Panc1 (cell line): Measurements from ENCODE around the gene MRPL51.

ENCODE experiments used
- POLR2AphosphoS5 ChIP-seq: IDR thresholded peaks from 2 replicates; pipeline ENCODE4 v1.6.1; 2012; ENCODE audit warnings: mild to moderate bottlenecking, low read depth, low read length, moderate library complexity
- TF ChIP-seq, protein P1 (sequence below): fragments of 450-650 bp; IDR thresholded peaks from 2 replicates; pipeline ENCODE4 v1.5.1; 2017; ENCODE audit warnings: mild to moderate bottlenecking
- TF ChIP-seq, protein P2 (sequence below), 2 experiments: IDR thresholded peaks; 2 replicates each; pipeline ENCODE4 v1.6.1; 2011 to 2012; ENCODE audit warnings: low read depth in 2 of 2, control low read depth in 1 of 2, low read length in 1 of 2, mild to moderate bottlenecking in 1 of 2, moderate library complexity in 1 of 2; ENCODE audit not compliant: insufficient read depth in 1 of 2

DNA sequence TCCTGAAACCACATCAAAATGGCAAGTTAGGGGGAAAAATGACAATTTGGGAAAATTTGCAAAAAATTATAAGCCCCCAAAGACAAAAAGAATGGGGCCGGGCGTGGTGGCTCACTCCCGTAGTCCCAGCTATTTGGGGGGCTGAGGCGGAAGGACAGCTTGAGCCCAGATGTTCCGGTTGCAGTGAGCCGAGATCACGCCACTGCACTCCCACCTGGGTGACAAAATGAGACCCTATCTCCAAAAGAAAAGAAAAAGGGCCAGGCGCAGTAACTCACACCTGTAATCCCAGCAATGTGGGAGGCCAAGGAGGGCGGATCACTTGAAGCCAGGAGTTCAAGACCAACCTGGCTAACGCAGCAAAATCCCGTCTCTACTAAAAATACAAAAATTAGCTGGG lies 20.6 kb downstream of the MRPL51 start:
- no peak for TF ChIP-seq POLR2AphosphoS5
- TF ChIP-seq, protein P1, sequence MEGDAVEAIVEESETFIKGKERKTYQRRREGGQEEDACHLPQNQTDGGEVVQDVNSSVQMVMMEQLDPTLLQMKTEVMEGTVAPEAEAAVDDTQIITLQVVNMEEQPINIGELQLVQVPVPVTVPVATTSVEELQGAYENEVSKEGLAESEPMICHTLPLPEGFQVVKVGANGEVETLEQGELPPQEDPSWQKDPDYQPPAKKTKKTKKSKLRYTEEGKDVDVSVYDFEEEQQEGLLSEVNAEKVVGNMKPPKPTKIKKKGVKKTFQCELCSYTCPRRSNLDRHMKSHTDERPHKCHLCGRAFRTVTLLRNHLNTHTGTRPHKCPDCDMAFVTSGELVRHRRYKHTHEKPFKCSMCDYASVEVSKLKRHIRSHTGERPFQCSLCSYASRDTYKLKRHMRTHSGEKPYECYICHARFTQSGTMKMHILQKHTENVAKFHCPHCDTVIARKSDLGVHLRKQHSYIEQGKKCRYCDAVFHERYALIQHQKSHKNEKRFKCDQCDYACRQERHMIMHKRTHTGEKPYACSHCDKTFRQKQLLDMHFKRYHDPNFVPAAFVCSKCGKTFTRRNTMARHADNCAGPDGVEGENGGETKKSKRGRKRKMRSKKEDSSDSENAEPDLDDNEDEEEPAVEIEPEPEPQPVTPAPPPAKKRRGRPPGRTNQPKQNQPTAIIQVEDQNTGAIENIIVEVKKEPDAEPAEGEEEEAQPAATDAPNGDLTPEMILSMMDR, result no peak
- TF ChIP-seq, protein P2, sequence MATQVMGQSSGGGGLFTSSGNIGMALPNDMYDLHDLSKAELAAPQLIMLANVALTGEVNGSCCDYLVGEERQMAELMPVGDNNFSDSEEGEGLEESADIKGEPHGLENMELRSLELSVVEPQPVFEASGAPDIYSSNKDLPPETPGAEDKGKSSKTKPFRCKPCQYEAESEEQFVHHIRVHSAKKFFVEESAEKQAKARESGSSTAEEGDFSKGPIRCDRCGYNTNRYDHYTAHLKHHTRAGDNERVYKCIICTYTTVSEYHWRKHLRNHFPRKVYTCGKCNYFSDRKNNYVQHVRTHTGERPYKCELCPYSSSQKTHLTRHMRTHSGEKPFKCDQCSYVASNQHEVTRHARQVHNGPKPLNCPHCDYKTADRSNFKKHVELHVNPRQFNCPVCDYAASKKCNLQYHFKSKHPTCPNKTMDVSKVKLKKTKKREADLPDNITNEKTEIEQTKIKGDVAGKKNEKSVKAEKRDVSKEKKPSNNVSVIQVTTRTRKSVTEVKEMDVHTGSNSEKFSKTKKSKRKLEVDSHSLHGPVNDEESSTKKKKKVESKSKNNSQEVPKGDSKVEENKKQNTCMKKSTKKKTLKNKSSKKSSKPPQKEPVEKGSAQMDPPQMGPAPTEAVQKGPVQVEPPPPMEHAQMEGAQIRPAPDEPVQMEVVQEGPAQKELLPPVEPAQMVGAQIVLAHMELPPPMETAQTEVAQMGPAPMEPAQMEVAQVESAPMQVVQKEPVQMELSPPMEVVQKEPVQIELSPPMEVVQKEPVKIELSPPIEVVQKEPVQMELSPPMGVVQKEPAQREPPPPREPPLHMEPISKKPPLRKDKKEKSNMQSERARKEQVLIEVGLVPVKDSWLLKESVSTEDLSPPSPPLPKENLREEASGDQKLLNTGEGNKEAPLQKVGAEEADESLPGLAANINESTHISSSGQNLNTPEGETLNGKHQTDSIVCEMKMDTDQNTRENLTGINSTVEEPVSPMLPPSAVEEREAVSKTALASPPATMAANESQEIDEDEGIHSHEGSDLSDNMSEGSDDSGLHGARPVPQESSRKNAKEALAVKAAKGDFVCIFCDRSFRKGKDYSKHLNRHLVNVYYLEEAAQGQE (IDR thresholded peaks at IDR 0.05; ENCODE audit: insufficient read depth in 1 of 2, low read depth in 2 of 2, low read length in 1 of 2), result no peak
